GM12873 (cell line): ENCODE measurements around the gene VAV3.

Source experiments
- CTCF ChIP-seq: IDR thresholded peaks from 2 replicates; pipeline ENCODE4 v1.5.1; 2012; ENCODE audit warnings: low read depth, mild to moderate bottlenecking, moderate library complexity, low read length, control low read depth; ENCODE audit not compliant: insufficient read depth; ENCODE audit errors: missing control alignments

Gene VAV3

DNA sequence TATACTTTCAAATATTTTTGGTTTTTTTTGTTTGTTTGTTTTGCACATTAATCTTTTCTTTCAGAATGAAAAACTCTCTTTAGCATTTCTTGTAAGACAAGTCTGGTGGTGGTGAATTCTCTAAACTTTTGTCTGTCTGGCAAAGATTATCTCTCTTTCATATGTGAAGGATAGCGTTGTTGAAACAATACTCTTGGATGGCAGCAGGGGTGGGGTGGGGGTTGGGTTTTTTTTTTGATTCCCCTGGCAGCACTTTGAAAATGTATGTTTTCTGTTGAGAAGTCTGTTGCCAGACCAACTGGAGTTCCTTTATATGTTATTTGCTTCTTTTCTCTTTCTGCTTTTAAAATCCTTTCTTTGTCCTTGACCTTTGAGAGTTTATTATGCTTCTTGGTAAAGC lies 160.2 kb downstream of the VAV3 start:
- no peak for TF ChIP-seq CTCF

- TF ChIP-seq CTCF, result no peak
These were observed 160.8 kb downstream of the VAV3 start for GRCh38 chr1:107804134-107804533.

GRCh38 chr1:107803579-107803978 lies 161.4 kb downstream of the VAV3 start:
- no peak for TF ChIP-seq CTCF

GRCh38 chr1:107802654-107803053 lies 162.3 kb downstream of the VAV3 start:
- no peak for TF ChIP-seq CTCF

DNA sequence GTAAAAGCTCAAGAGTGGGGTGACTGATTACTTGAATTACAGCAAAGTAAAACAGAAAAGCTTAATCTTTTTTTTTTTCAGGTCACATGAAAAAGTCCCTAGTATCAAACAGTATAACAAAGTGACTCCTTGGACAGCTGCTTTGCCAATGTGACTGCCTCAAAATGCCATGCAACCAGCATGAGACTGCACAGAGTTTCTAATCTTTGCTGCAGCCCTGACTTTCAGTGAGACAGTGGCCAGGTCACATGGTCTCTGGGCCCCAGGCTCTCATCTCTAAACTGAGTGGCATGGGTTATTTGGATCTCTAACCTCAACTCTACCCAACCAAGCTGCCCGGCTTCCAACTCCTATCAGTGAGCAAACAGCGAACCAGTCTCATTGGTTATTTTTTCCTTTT lies 169.0 kb downstream of the VAV3 start:
- no peak for TF ChIP-seq CTCF

DNA sequence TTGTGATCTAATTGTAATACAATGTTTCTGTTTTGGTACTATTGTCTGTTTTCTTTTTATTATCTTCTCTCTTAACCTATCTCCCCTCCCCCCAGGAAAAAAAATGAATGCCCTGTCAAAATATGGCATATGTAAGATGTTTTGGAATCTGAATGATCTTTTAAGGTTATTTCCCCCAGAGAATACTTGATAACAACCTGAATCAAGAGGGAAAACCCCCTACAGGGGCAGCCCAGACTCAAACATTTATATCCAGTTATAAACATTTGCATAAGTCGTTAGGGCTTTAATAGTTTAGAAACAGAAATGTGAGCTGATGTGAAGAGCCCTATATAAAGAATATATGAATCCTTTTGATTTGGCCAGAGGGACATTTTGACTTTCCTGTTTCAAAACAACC lies 169.5 kb downstream of the VAV3 start:
- TF ChIP-seq CTCF, result no peak

DNA sequence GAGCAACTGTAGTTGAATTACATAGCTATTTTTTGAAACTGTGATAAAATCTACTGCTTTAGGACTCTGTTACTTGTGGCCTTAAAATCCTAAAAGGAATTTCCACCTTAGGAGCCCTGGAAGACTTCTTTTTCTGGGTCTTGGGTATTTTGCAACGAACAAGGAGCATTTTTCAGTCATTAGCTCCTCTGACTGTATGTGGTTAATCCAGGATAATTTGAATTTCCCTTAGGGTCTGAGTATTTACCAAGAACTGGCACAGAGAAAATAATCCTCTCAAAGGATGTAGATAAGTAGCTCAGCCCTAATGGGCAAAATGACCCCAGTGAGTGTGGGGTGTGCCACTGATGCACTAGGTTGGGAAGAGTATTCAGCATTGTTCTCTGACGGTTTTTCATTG lies 170.4 kb downstream of the VAV3 start:
- no peak for TF ChIP-seq CTCF
